WTC11 (cell line): Measurements from ENCODE around the gene KLC1. TPM values are rescaled to one million over a fixed set of nuclear protein-coding genes. Genes with fewer than 3 reads are reported as not detected.

Experiments used
- ATAC-seq: fragments of 200-7000 bp; cut with Tn5 transposase; 2 replicates; pipeline ENCODE4 v1.10.0; 2021; ENCODE audit warnings: mild to moderate bottlenecking, moderate library complexity
- CTCF ChIA-PET: fragments of 300-600 bp; sonication (Branson Sonifier 250); formaldehyde crosslinking; loops from one replicate; lab custom pipeline; 2021; ENCODE audit warnings: antibody characterized with exemption; lab: Charles Lee
- POLR2A ChIA-PET: fragments of 350-600 bp; sonication (Branson Sonifier 250); formaldehyde crosslinking; loops from one replicate; lab custom pipeline; 2021; ENCODE audit warnings: antibody characterized with exemption; lab: Charles Lee
- DNase-seq: peaks from one replicate; pipeline ENCODE4 v3.0.0; 2021; ENCODE audit warnings: low spot score
- H3K27ac Mint-ChIP-seq: 2 replicates; pipeline ENCODE4 v1.8.0; 2021; ENCODE audit warnings: mixed read lengths
- H3K27me3 Mint-ChIP-seq: 2 replicates; pipeline ENCODE4 v1.8.0; 2021; ENCODE audit warnings: low read depth, mild to moderate bottlenecking, moderate library complexity, mixed read lengths
- H3K36me3 Mint-ChIP-seq: 2 replicates; pipeline ENCODE4 v1.8.0; 2021; ENCODE audit warnings: mixed read lengths
- H3K4me1 Mint-ChIP-seq: 2 replicates; pipeline ENCODE4 v1.8.0; 2022; ENCODE audit warnings: mixed read lengths
- H3K4me3 Mint-ChIP-seq: 2 replicates; pipeline ENCODE4 v1.8.0; 2021; ENCODE audit warnings: mild to moderate bottlenecking, moderate library complexity, mixed read lengths
- H3K9me3 Mint-ChIP-seq: 2 replicates; pipeline ENCODE4 v1.8.0; 2021; ENCODE audit warnings: mixed read lengths
- ATF3 ChIP-seq: sonication (generic); formaldehyde crosslinking; conservative IDR thresholded peaks from 2 replicates; pipeline ENCODE4 v1.8.1; 2022; ENCODE audit warnings: mild to moderate bottlenecking, missing genetic modification reagents
- E2F4 ChIP-seq: sonication (generic); formaldehyde crosslinking; IDR thresholded peaks from 2 replicates; pipeline ENCODE4 v1.8.1; 2022; ENCODE audit warnings: low read depth, mild to moderate bottlenecking, moderate library complexity, missing genetic modification reagents, borderline replicate concordance
- ELF4 ChIP-seq: sonication (generic); formaldehyde crosslinking; IDR thresholded peaks from 2 replicates; pipeline ENCODE4 v1.8.1; 2022; ENCODE audit warnings: low read depth, mild to moderate bottlenecking, moderate library complexity, missing genetic modification reagents
- ETV6 ChIP-seq: sonication (generic); formaldehyde crosslinking; IDR thresholded peaks from 2 replicates; pipeline ENCODE4 v1.8.1; 2022; ENCODE audit warnings: mild to moderate bottlenecking, missing genetic modification reagents
- FOXP4 ChIP-seq: sonication (generic); formaldehyde crosslinking; IDR thresholded peaks from 2 replicates; pipeline ENCODE4 v1.8.0; 2022; ENCODE audit warnings: mild to moderate bottlenecking, missing genetic modification reagents
- GABPB1 ChIP-seq: sonication (generic); formaldehyde crosslinking; IDR thresholded peaks from 2 replicates; pipeline ENCODE4 v1.8.1; 2023; ENCODE audit warnings: mild to moderate bottlenecking, missing genetic modification reagents
- IRF1 ChIP-seq: sonication (generic); formaldehyde crosslinking; IDR thresholded peaks from 2 replicates; pipeline ENCODE4 v1.8.0; 2023; ENCODE audit warnings: missing genetic modification reagents
- IRF2 ChIP-seq: sonication (generic); formaldehyde crosslinking; IDR thresholded peaks from 2 replicates; pipeline ENCODE4 v1.8.0; 2022; ENCODE audit warnings: low read depth, missing genetic modification reagents, borderline replicate concordance
- MXD4 ChIP-seq: fragments of 250-450 bp; sonication (Bioruptor Pico); IDR thresholded peaks from 2 replicates; pipeline ENCODE4 v1.8.0; 2021; ENCODE audit warnings: mild to moderate bottlenecking, moderate library complexity, borderline replicate concordance
- NFYB ChIP-seq: sonication (generic); formaldehyde crosslinking; conservative IDR thresholded peaks from 2 replicates; pipeline ENCODE4 v1.8.0; 2022; ENCODE audit warnings: low read depth, missing genetic modification reagents
- NR1H2 ChIP-seq: sonication (generic); formaldehyde crosslinking; IDR thresholded peaks from 2 replicates; pipeline ENCODE4 v1.9.0; 2021; ENCODE audit warnings: mild to moderate bottlenecking, moderate library complexity, missing genetic modification reagents
- OVOL2 ChIP-seq: fragments of 250-450 bp; sonication (Bioruptor Pico); IDR thresholded peaks from 2 replicates; pipeline ENCODE4 v1.9.0; 2021; ENCODE audit warnings: mild to moderate bottlenecking, borderline replicate concordance
- PREB ChIP-seq: sonication (generic); formaldehyde crosslinking; IDR thresholded peaks from 2 replicates; pipeline ENCODE4 v1.8.1; 2022; ENCODE audit warnings: mild to moderate bottlenecking, missing genetic modification reagents, moderate library complexity, borderline replicate concordance
- SMAD3 ChIP-seq: sonication (generic); formaldehyde crosslinking; IDR thresholded peaks from 2 replicates; pipeline ENCODE4 v1.8.0; 2022; ENCODE audit warnings: missing genetic modification reagents, mild to moderate bottlenecking, borderline replicate concordance
- SMAD4 ChIP-seq: sonication (generic); formaldehyde crosslinking; IDR thresholded peaks from 2 replicates; pipeline ENCODE4 v1.8.0; 2022; ENCODE audit warnings: mild to moderate bottlenecking, missing genetic modification reagents
- TEAD1 ChIP-seq: sonication (generic); formaldehyde crosslinking; IDR thresholded peaks from 2 replicates; pipeline ENCODE4 v1.8.0; 2022; ENCODE audit warnings: mild to moderate bottlenecking, missing genetic modification reagents
- TEAD4 ChIP-seq: sonication (generic); formaldehyde crosslinking; IDR thresholded peaks from 2 replicates; pipeline ENCODE4 v1.8.0; 2022; ENCODE audit warnings: mild to moderate bottlenecking, missing genetic modification reagents
- TP53 ChIP-seq: sonication (generic); formaldehyde crosslinking; IDR thresholded peaks from 2 replicates; pipeline ENCODE4 v1.8.1; 2023; ENCODE audit warnings: mild to moderate bottlenecking, missing genetic modification reagents
- ZMAT4 ChIP-seq: fragments of 250-450 bp; sonication (Bioruptor Pico); IDR thresholded peaks from 2 replicates; pipeline ENCODE4 v1.9.0; 2021; ENCODE audit warnings: mild to moderate bottlenecking
- ZNF138 ChIP-seq: sonication (generic); formaldehyde crosslinking; conservative IDR thresholded peaks from 2 replicates; pipeline ENCODE4 v1.8.1; 2022; ENCODE audit warnings: mild to moderate bottlenecking, moderate library complexity, missing genetic modification reagents
- ZNF232 ChIP-seq: sonication (generic); formaldehyde crosslinking; IDR thresholded peaks from 2 replicates; pipeline ENCODE4 v1.8.0; 2022; ENCODE audit warnings: mild to moderate bottlenecking, missing genetic modification reagents
- ZNF317 ChIP-seq: sonication (generic); formaldehyde crosslinking; IDR thresholded peaks from 2 replicates; pipeline ENCODE4 v1.8.1; 2023; ENCODE audit warnings: low read depth, mild to moderate bottlenecking, moderate library complexity, missing genetic modification reagents, borderline replicate concordance
- ZNF396 ChIP-seq: fragments of 250-450 bp; sonication (Bioruptor Pico); IDR thresholded peaks from 2 replicates; pipeline ENCODE4 v1.8.0; 2021; ENCODE audit warnings: mild to moderate bottlenecking, moderate library complexity, borderline replicate concordance
- ZNF425 ChIP-seq: fragments of 250-450 bp; sonication (Bioruptor Pico); conservative IDR thresholded peaks from 2 replicates; pipeline ENCODE4 v1.9.0; 2021; ENCODE audit warnings: mild to moderate bottlenecking
- ZNF512 ChIP-seq: sonication (generic); formaldehyde crosslinking; IDR thresholded peaks from 2 replicates; pipeline ENCODE4 v1.8.1; 2022; ENCODE audit warnings: missing genetic modification reagents, borderline replicate concordance
- total RNA-seq: library from RNA; stranded (reverse); gene quantifications from 3 replicates; pipeline ENCODE4 v1.2.3, GENCODE V29; 2021

Gene KLC1
- total RNA-seq, 1 experiment from 2014 or later, result 171 TPM

GRCh38 chr14:103724116-103724515, 95.1 kb downstream of the KLC1 start:
- Mint-ChIP-seq H3K27ac (no peak overlapping the region), H3K9me3 (no peaks in the 10 kb centered on the region), H3K4me3 (no peak overlapping the region), H3K4me1 (no peaks in the 10 kb centered on the region; the same call in 1 of the 2 replicates)
- TF ChIP-seq FOXP4 (CRISPR knock-in tag) (no peak), GABPB1 (no peak), E2F4 (no peak), ZMAT4 (CRISPR knock-in tag) (no peak), ZNF232 (no peak), TP53 (CRISPR knock-in tag) (no peak), NFYB (no peak), IRF1 (CRISPR knock-in tag) (no peak), MXD4 (CRISPR knock-in tag) (no peak), PREB (no peak), IRF2 (CRISPR knock-in tag) (no peak), ZNF317 (CRISPR knock-in tag) (no peak), ZNF425 (CRISPR knock-in tag) (no peak), ETV6 (CRISPR knock-in tag) (no peak), ELF4 (no peak)
- TF ChIP-seq, all 79 proteins: peak for 0
- CTCF ChIA-PET, result no interaction called here
- no peaks in the 10 kb centered on the region for H3K27me3 Mint-ChIP-seq
- peaks cover 5% of the 10 kb centered on the region; the same call in 1 of the 2 replicates for H3K36me3 Mint-ChIP-seq
- ATAC-seq (no peak), DNase-seq (no peak)
- POLR2A ChIA-PET, result no interaction called here

GRCh38 chr14:103725001-103725682, 96.1 kb downstream of the KLC1 start:
- ATAC-seq, result no peak
- Mint-ChIP-seq H3K4me1 (no peaks in the 10 kb centered on the region; the same call in 1 of the 2 replicates), H3K27ac (no peak overlapping the region), H3K4me3 (no peak overlapping the region), H3K27me3 (no peaks in the 10 kb centered on the region), H3K36me3 (peaks cover 12% of the 10 kb centered on the region), H3K9me3 (no peaks in the 10 kb centered on the region)
- CTCF ChIA-PET, result no interaction called here
- POLR2A ChIA-PET, result no interaction called here
- no peak for DNase-seq
- TF ChIP-seq ATF3 (CRISPR knock-in tag) (no peak), NR1H2 (CRISPR knock-in tag) (no peak), ZNF317 (CRISPR knock-in tag) (no peak), SMAD4 (CRISPR knock-in tag) (no peak), TEAD1 (CRISPR knock-in tag) (no peak), ZNF512 (CRISPR knock-in tag) (no peak), OVOL2 (no peak), ZNF138 (CRISPR knock-in tag) (no peak), TEAD4 (CRISPR knock-in tag) (no peak), ZNF396 (CRISPR knock-in tag) (no peak), PREB (no peak), SMAD3 (no peak)
